ENCODE results near the gene DMWD.
A peak's percentile ranks its signal among the peaks of the same experiment; 100 is the strongest.

GRCh38 chr19:45779231-45780145 is 13.2 kb downstream of the DMWD start:
- no peak for TF ChIP-seq EZH2phosphoT487 (IDR thresholded peaks at IDR 0.05; ENCODE audit: borderline replicate concordance, low read depth, low read length)
- TF ChIP-seq, protein P1, sequence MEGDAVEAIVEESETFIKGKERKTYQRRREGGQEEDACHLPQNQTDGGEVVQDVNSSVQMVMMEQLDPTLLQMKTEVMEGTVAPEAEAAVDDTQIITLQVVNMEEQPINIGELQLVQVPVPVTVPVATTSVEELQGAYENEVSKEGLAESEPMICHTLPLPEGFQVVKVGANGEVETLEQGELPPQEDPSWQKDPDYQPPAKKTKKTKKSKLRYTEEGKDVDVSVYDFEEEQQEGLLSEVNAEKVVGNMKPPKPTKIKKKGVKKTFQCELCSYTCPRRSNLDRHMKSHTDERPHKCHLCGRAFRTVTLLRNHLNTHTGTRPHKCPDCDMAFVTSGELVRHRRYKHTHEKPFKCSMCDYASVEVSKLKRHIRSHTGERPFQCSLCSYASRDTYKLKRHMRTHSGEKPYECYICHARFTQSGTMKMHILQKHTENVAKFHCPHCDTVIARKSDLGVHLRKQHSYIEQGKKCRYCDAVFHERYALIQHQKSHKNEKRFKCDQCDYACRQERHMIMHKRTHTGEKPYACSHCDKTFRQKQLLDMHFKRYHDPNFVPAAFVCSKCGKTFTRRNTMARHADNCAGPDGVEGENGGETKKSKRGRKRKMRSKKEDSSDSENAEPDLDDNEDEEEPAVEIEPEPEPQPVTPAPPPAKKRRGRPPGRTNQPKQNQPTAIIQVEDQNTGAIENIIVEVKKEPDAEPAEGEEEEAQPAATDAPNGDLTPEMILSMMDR (conservative IDR thresholded peaks at IDR 0.05; ENCODE audit: low read length), result peak; percentile 90

Data from OCI-LY7 (cell line).